Measurements from ENCODE around the gene APC2.

APC2 gene

DNA sequence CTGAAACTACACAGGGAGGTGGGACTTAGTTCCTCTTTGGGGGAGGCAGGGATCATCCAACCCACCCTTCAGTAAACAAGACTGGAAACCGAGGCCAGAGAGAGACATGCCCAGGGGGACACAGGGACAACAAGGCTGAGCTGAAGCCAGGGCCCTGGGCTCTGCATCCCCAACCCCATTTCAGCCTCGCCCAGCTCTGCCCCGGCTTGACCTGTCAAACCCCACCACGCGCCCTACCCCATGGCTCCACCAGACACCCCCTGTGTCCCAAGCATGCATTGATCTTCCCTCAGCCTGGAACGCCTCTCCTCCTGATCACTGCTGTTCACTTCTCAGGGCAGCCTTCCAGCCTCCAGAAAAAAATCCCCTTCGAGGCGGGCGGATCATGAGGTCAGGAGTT lies 2.0 kb upstream of the APC2 start:
- ATAC-seq (no peak), DNase-seq (no peak)

DNA sequence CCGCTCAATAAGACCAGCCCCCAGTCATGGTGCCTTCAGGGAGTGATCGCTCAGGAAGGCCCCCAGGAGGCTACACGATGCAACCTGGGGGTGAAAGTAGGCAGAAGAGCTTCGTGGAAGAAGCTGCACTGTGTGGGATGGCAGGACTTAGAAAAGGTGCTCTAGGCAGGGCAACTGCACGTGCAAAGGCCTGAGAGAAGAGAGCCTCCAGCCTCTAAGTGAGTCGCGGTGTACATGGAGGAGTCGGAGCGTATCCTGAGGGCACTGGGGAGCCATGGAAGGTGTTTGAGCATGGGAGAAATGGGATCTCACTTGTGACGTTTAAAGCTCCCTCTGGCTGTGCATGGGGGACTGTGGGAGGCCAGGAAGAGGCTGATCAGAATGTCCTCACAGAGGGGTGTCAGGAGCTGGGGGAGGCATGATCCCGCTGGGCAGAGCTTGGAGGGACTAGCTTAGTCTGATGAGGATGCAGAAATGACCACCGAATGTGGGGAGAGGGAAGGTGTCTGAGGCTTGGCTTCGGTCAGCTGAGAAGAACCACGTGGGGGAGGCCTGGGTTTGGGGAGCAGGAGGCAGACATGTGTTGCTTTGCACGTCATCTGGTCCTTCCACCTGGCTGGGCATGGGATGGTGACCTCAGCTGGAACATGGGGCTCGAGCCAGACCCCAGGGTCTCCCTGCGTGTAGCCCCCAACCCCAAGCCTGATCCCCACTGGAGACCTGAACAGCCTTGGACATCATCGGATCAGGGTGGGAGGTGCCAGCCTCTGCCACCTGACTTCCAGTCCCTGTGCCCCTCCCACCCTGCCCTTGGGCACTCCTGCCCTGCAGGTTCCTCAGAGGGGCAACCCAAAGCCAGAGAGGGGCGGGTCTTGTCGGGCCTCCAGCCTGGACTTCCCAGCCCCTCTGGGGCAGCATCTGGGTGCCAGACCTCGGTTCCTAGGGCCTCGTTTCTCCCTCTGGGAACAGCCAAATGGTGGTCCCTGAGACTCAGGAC lies 1.1 kb downstream of the APC2 start:
- DNase-seq, result no peak
- ATAC-seq, result no peak

DNA sequence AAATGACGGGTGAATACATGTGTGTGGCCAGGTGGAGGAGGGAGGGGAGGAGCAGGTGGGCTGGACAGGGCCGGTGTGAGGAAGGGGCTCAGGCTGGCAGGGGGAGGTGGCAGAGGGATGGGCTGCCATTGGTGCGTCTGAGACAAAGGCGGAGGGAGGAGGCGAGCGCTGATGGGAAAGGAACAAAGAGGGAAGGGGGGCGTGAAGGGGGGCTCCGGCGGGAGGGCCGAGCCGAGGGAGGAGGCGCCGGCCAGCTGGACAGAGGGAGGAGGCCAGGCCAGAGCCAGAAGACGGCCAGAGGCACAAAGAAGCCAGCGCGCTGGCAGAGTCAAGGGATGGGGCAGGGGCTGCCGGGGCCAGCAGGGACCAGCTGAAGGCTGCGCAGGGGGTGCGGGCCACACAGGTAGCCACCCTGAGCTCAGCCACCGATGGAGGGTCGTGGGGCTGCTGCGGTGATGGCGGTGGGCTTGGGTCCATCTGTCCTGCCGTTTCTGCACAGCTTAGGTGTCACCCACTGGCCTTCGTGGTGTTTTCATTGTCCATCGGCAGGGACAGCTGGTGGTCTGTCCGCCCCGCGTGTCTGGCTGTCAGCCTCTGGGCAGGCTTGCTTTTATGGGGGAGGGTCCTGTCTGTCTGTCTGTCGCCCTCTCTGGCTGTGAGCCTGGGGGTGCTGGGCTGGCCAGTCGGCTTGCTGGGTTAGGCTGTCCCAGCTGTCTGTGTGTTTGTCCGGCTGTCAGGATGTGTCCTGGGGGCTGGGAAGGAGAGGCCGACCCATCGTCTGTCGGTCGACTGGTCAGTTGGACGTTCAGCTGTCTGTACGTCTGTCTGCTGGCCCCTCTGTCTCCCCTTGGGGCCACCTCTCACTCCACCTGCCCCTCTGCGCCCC lies 2.2 kb downstream of the APC2 start:
- DNase-seq (no peak), ATAC-seq (no peak)

DNA sequence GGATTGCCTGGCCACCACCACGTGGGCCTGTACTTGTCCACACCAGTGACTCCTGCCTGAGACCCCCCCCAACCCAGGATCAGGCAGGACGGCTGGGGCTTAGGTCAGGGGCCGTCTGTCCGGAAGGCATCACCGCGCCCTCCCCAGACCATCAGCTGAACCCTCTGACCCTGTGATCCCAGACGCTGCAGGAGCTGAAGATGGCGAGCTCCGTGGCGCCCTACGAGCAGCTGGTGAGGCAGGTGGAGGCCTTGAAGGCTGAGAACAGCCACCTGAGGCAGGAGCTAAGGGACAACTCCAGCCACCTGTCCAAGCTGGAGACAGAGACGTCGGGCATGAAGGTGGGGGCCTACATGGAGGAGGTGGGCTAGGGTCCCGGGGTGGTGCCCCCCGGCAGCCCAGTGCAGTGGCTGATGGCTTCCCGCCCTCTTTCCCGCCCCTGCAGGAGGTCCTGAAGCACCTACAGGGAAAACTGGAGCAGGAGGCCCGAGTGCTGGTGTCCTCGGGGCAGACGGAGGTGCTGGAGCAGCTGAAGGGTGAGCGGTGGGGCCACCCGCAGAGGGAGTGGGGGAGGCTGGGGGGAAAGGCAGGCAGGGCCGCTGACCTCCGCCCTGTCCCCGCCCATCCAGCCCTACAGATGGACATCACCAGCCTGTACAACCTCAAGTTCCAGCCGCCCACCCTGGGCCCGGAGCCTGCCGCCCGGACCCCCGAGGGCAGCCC lies 3.0 kb downstream of the APC2 start:
- no peak for ATAC-seq
- DNase-seq, result no peak

DNA sequence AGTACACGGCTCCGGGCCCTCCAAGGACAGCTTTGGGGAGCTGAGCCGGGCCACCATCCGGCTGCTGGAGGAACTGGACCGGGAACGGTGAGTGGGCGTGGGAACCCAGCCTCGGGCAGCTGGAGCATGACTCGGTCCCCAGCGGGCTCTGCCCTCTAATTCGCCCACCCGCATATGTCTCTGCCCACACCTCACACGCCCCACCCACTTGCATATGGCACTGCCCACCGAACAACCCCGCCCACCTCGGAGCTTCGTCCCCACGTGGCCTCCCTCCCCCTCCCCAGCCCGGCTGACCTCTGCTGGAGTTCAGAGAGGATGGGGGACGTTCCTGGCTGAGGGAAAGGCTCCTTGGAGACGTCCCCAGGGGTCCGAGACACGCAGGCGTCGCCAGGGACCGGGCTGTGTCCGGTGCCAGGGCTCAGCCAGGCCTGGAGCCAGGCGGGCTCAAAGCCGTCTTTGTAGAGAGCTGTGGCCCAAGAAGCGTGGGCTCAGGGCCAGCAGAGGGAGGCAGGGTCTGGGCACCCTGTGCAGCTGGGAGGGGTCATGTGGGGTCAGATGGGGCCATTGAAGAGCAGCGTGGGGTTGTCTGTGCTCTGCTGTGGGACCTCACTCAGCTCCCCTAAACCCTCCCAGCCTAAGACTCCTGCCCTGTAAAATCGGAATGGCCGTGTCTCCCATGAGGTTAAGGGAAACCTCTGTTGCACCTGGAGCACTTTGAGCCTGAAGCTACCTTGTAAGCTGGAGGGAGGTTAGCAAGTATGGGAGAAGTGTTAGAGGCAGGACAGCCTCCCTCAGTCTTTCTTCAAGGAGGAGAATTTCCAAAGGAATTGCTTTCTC lies 3.8 kb downstream of the APC2 start:
- DNase-seq (peak; percentile 44), ATAC-seq (no peak)

DNA sequence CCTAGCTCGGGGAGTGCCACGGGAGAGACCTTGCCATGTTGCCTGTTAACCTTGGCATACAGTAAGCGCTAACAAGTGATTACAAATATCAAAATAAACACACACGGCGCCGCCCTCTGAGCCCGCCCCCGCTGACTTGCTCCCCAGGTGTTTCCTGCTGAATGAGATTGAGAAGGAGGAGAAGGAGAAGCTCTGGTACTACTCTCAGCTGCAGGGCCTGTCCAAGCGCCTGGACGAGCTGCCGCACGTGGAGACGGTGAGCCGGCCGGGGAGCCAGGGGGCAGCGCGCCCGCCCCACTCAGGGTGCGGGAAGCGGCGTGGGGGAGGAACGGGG lies 5.0 kb downstream of the APC2 start:
- DNase-seq, result no peak
- ATAC-seq, result no peak

DNA sequence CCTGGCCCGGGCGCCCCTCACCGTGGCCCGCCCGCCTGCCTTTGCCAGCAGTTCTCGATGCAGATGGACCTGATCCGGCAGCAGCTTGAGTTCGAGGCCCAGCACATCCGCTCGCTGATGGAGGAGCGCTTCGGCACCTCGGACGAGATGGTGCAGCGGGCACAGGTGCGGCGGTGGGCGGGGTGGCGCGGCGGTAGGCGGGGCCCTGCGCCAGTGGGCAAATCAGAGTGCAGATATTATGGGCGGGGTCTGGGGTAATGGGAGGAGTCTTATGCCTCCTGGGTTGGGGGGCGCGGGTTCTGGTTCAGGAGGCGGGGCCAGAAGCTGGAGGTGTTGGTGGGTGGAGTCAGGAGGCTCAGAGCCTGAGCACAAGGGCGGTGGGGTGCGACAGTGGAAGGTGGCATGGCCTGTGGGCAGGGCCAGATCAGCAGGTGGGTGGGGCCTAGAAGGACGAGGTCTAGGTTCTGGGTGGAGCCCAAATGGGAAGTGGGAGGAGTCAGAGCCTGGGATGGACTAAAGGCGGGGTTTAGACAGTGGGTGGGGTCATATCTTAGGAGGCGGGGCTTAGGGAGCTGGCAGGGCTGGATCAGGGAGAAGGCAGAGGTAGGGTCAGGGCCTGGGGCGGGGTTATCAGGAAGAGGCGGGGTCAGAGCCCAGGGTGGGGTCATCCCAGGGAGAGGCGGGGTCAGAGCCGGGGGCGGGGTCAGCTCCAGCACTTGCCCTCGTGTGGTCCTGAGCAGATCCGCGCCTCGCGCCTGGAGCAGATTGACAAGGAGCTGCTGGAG lies 5.6 kb downstream of the APC2 start:
- peak; percentile 71 for DNase-seq

DNA sequence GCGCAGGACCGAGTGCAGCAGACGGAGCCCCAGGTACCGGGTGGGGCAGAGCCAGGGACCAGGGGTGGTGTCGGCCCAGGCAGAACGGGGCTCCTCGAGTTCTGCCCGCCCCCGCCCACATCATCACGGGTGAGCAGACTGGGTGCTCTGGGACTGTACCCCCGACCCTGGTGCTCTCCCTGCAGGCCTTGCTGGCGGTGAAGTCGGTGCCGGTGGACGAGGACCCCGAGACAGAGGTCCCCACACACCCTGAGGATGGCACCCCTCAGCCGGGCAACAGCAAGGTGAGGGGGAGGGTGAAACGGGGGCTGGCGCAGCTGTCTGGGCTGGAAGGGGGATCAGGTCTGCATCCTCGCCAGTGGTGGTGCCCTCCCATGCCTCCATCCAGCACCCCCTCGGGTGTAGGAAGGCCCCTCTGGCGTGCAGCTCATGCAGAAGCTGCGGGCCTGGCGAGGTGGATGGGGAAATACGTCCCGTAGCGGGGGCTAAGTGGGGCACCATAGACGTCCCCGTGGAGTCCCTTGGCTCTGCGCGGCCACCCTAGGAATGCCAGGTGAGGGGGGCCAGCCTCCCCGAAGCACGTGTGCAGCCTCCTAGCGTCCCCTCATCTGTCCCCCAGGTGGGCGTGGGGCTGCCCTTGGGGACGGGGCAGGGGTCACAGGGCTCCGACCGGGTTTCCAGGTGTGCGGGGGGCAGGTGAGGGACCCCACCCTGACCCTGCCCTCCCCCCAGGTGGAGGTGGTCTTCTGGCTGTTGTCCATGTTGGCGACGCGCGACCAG lies 6.4 kb downstream of the APC2 start:
- DNase-seq (no peak), ATAC-seq (no peak)

More for the DNA sequence above, 5.6 kb downstream of the APC2 start:
- peak; percentile 67 for ATAC-seq

DNA sequence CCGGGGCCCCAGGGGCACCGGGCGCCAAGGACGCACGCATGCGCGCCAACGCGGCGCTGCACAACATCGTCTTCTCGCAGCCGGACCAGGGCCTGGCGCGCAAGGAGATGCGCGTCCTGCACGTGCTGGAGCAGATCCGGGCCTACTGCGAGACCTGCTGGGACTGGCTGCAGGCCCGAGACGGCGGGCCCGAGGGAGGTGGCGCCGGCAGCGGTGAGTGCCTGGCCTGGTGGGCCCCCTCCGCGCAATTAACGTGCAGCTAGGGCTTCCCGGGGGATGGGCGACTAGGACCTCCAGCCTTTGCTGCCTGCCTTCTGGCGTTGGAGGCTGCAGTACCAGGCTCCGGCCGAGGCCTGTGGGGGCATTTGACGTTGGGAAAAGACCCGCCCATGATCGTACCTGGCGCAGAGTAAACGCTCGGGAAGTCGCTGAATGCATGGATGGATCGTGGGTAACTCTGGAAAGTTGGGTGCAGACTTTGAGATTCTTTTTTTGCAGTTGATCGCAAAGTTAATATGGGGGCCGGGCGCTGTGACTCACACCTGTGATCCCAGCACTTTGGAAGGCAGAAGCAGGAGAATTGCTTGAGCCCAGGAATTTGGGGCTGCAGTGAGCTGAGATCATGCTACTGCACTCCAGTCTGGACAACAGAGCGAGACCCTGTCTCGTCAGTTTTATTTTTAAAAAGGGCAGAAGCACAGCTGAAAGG lies 7.3 kb downstream of the APC2 start:
- DNase-seq (no peak), ATAC-seq (no peak)

DNA sequence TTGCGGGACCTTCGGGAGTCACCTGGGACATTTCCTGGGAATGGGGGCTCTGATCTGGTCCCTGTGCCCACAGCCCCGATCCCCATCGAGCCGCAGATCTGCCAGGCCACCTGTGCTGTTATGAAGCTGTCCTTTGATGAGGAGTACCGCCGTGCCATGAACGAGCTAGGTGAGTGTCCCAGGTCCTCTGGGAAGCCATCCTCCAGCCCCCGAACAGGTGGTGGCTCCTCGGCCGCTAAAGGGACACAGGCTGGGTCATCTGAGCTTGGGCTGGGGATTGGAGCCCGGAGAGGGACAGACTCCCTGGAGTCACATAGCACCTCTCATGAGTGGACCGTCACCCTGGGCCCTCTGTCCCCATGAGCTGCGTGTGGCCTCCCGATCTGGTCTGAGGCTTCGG lies 8.0 kb downstream of the APC2 start:
- ATAC-seq (no peak), DNase-seq (no peak)

DNA sequence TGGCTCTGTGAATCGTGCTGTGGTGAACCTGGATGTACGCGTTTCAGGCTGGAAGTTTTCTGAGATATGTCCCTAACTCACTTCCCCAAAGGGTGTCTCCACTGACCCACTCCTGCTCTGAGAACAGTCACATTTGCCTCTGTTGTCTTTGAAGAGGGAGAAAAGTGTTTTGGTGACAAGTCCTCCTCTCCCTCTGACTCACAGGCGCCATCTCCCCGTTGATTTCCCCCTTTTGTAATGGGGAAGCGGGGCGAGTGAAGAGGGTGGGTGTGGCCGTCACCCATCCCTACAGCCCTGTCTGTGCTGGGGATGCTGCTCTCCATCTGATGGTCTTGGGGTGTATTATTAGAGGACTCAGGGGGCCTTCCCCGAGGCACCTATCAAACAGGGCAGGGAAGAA lies 9.6 kb downstream of the APC2 start:
- DNase-seq (no peak), ATAC-seq (no peak)

DNA sequence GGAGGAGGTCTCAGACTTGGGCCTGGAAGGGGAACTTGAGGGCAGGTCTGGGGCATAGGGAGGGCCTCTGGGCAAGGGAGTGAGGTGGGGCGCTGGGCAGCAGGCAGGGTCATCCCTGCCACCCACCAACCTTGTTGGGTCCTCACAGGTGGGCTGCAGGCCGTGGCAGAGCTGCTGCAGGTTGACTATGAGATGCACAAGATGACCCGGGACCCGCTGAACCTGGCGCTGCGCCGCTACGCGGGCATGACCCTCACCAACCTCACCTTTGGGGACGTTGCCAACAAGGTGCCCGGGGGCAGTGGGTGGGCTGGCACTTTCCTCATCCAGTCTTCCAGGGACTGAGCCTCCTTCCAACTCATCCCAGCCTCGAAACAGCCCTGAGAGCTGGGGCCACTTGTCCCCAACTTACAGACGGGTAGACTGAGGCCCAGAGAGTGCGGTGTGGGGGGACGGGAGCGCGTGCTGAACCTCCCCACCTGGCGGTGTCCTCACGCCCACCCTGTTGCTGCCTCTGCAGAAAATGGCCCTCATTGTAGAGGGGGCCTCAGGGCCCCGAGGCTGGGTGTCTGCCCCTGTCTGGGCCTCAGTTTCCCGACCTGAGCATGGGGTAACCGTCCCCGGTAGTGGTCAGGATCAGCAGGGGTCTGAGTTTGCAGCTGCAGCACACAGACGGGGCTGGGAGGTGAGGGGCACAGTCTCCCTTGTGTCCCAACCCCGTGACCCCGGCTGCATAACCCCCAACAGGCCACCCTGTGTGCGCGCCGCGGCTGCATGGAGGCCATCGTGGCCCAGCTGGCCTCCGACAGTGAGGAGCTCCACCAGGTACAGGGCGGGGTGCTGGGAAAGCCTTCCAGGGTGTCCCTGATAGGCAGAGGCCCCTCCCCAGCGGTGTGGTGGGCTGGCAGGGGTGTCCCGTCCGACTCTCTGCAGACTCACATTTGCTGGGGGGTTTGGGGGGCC lies 10.4 kb downstream of the APC2 start:
- DNase-seq, result no peak
- no peak for ATAC-seq

DNA sequence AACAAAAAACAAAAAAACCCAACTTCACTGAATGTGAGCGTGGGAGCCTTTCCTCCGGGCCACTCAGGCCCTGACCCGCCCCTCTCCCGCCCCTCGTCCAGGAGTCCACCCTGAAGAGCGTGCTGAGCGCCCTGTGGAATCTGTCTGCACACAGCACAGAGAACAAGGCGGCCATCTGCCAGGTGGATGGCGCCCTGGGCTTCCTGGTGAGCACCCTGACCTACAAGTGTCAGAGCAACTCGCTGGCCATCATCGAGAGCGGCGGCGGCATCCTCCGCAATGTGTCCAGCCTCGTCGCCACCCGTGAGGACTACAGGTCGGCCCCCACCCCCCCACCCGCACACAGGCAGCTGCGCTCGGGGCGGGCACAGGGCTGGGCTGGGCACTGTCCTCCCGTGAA lies 11.9 kb downstream of the APC2 start:
- DNase-seq (no peak), ATAC-seq (no peak)

DNA sequence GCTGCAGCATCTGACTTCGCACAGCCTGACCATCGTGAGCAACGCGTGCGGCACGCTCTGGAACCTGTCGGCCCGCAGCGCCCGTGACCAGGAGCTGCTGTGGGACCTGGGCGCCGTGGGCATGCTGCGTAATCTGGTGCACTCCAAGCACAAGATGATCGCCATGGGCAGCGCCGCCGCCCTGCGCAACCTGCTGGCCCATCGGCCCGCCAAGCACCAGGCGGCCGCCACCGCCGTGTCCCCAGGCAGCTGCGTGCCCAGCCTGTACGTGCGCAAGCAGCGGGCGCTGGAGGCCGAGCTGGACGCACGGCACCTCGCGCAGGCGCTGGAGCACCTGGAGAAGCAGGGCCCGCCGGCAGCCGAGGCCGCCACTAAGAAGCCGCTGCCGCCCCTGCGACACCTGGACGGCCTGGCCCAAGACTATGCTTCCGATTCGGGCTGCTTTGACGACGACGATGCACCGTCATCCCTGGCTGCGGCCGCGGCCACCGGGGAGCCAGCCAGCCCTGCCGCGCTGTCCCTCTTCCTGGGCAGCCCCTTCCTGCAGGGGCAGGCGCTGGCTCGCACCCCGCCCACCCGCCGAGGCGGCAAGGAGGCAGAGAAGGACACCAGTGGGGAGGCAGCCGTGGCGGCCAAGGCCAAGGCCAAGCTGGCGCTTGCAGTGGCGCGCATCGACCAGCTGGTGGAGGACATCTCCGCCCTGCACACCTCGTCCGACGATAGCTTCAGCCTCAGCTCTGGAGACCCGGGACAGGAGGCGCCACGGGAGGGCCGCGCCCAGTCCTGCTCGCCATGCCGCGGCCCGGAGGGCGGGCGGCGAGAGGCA lies 15.5 kb downstream of the APC2 start:
- ATAC-seq, result peak; percentile 34

DNA sequence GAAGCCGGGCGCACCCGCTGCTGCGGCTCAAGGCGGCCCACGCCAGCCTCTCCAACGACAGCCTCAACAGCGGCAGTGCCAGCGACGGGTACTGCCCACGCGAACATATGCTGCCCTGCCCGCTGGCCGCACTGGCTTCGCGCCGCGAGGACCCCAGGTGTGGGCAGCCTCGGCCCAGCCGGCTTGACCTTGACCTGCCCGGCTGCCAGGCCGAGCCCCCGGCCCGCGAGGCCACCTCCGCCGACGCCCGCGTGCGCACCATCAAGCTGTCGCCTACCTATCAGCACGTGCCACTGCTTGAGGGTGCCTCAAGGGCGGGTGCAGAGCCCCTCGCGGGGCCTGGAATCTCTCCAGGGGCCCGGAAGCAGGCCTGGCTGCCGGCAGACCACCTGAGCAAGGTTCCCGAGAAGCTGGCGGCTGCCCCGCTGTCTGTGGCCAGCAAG lies 16.1 kb downstream of the APC2 start:
- no peak for ATAC-seq
- DNase-seq, result no peak

More for the DNA sequence above, 15.5 kb downstream of the APC2 start:
- DNase-seq, result peak; percentile 51

DNA sequence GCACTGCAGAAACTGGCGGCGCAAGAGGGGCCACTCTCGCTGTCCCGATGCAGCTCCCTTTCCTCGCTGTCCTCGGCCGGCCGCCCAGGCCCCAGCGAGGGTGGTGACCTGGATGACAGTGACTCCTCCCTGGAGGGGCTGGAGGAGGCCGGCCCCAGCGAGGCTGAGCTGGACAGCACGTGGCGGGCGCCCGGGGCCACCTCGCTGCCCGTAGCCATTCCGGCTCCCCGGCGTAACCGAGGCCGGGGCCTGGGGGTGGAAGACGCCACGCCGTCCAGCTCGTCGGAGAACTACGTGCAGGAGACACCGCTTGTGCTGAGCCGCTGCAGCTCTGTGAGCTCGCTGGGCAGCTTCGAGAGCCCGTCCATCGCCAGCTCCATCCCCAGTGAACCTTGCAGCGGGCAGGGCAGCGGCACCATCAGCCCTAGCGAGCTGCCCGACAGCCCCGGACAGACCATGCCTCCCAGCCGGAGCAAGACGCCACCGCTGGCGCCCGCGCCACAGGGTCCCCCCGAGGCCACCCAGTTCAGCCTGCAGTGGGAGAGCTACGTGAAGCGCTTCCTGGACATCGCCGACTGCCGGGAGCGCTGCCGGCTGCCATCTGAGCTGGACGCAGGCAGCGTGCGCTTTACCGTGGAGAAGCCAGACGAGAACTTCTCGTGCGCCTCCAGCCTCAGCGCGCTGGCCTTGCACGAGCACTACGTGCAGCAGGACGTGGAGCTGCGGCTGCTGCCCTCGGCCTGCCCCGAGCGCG lies 16.7 kb downstream of the APC2 start:
- ATAC-seq, result no peak
- DNase-seq, result no peak

DNA sequence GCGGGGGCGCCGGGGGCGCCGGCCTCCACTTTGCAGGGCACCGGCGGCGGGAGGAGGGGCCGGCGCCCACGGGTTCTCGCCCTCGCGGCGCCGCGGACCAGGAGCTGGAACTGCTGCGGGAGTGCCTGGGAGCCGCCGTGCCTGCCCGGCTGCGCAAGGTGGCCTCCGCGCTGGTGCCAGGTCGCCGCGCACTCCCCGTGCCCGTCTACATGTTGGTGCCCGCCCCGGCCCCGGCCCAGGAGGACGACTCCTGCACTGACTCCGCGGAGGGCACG lies 17.2 kb downstream of the APC2 start:
- DNase-seq, result no peak
- ATAC-seq, result no peak
